Panc1 (cell line): ENCODE data around the gene ZFHX3. TPM values are rescaled to one million over a fixed set of nuclear protein-coding genes. Genes with fewer than 3 reads are reported as not detected.

Source experiments
- ATAC-seq: fragments of 200-7000 bp; cut with Tn5 transposase; 2 replicates; pipeline ENCODE4 v1.9.1; 2020; ENCODE audit warnings: mild to moderate bottlenecking, moderate library complexity
- BruUV-seq: library from RNA; stranded (reverse); fragments of 400-500 nt; replicated peaks from 2 replicates; lab custom pipeline; 2021; lab: Mats Ljungman, UMichigan
- CTCF ChIA-PET: fragments of 300-600 bp; sonication (Branson Sonifier 250); formaldehyde crosslinking; loops from one replicate; lab custom pipeline; 2022; ENCODE audit warnings: antibody characterized with exemption; lab: Charles Lee
- POLR2A ChIA-PET: fragments of 300-600 bp; sonication (Branson Sonifier 250); formaldehyde crosslinking; loops from one replicate; lab custom pipeline; 2022; ENCODE audit warnings: antibody characterized with exemption; lab: Charles Lee
- DNase-seq: peaks from one replicate; pipeline ENCODE4 v3.0.0-alpha.2; 2010; ENCODE audit warnings: low read depth, low spot score
- H3K27ac ChIP-seq: 2 replicates; pipeline ENCODE4 v1.5.1; 2011; ENCODE audit warnings: mild to moderate bottlenecking, low read length, inconsistent platforms
- H3K27me3 ChIP-seq: fragments of 200-500 bp; sonication (Bioruptor generic); 2 replicates; pipeline ENCODE4 v1.6.0; 2014; ENCODE audit warnings: low read length, inconsistent platforms; ENCODE audit not compliant: control insufficient read depth, insufficient read depth
- H3K36me3 ChIP-seq: fragments of 200-500 bp; sonication (Bioruptor generic); 2 replicates; pipeline ENCODE4 v1.5.1; 2014; ENCODE audit warnings: inconsistent platforms, mild to moderate bottlenecking, low read length, moderate library complexity; ENCODE audit not compliant: control insufficient read depth, insufficient read depth
- H3K4me1 ChIP-seq: 2 replicates; pipeline ENCODE4 v1.5.1; 2011; ENCODE audit warnings: inconsistent platforms, mild to moderate bottlenecking, low read length, moderate library complexity; ENCODE audit not compliant: control insufficient read depth, insufficient read depth
- H3K4me3 ChIP-seq, 2 experiments: 2 replicates each; pipeline ENCODE4 v1.5.1; 2011 to 2012; ENCODE audit warnings: low read depth in 2 of 2, low read length in 2 of 2, mild to moderate bottlenecking in 2 of 2, inconsistent platforms in 1 of 2, moderate library complexity in 1 of 2
- H3K9me3 ChIP-seq: fragments of 200-500 bp; sonication (Bioruptor generic); 2 replicates; pipeline ENCODE4 v1.5.1; 2014; ENCODE audit warnings: low read depth, mild to moderate bottlenecking, inconsistent platforms, low read length, moderate library complexity; ENCODE audit not compliant: control insufficient read depth, insufficient read depth
- CTCF ChIP-seq: fragments of 450-650 bp; IDR thresholded peaks from 2 replicates; pipeline ENCODE4 v1.5.1; 2017; ENCODE audit warnings: mild to moderate bottlenecking
- POLR2AphosphoS5 ChIP-seq: IDR thresholded peaks from 2 replicates; pipeline ENCODE4 v1.6.1; 2012; ENCODE audit warnings: mild to moderate bottlenecking, low read depth, low read length, moderate library complexity
- SIN3A ChIP-seq: IDR thresholded peaks from 2 replicates; pipeline ENCODE4 v1.6.1; 2012; ENCODE audit warnings: low read depth, mild to moderate bottlenecking, low read length, moderate library complexity, borderline replicate concordance; ENCODE audit not compliant: insufficient read depth
- TCF7L2 ChIP-seq: IDR thresholded peaks from 2 replicates; pipeline ENCODE4 v1.6.1; 2011; ENCODE audit warnings: mild to moderate bottlenecking, low read depth, low read length, inconsistent platforms
- in situ Hi-C: cut with HindIII; loops from 2 replicates; pipeline ENCODE4 v1.10.0; 2016; ENCODE audit warnings: low sequenced_read_pairs, low pct_unique_long_range_greater_than_20kb
- intact Hi-C: fragments of 100-400 bp; cut with micrococcal nuclease; formaldehyde crosslinking; loops from one replicate; pipeline ENCODE4 v1.10.0; 2022; ENCODE audit not compliant: unreplicated experiment
- total RNA-seq: library from RNA; stranded (reverse); gene quantifications from one replicate; pipeline ENCODE4 v1.2.1, GENCODE V29; 2021; ENCODE audit not compliant: unreplicated experiment
- TF ChIP-seq, protein P1 (sequence below), 2 experiments: IDR thresholded peaks; 2 replicates each; pipeline ENCODE4 v1.6.1; 2011 to 2012; ENCODE audit warnings: low read depth in 2 of 2, control low read depth in 1 of 2, low read length in 1 of 2, mild to moderate bottlenecking in 1 of 2, moderate library complexity in 1 of 2; ENCODE audit not compliant: insufficient read depth in 1 of 2

Gene ZFHX3
- total RNA-seq, 1 experiment from 2014 or later: 7.1 TPM

DNA sequence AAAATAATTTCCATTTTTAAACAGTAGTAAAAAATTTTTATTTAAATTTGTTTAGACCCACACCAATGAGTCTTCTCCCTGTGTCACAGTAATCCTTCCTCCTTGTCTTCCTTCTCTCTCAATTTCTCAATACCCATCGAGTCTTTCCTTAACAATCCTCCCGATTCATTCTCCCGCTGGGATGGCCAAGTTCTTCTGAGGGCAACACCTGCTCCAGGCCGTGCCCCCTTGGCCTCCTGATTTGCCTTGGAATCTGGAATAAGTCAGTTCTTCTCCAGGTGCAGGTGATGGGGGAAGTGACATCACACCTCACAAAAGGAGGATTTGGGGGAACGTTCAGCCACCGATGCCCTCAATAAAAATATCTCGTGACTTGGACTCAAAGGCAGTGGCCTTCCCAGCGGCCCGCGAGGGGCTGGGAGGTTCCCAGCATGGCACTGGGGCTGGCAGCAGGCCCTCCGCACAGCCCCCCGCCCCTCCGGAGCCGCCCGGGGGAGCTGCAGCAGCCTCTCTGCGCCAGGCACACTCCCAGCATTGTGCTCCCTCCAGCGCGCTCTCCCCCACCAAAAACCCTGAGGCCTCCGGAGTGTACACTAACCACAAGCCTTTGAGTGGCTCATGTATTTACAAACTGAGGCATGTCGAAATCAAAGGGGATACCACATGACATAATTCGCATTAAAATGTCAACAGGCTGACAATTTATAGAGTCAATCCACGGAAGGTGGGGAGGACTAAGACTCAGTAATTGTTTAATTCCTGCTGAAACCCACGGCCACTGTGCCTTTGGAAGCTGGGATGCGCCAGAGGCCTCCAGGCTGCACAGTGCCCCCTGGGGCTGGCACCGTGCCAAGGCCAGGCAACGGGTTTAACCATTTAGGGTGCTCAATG, 120.5 kb downstream of the ZFHX3 start:
- in situ Hi-C loops (no loop called here), intact Hi-C loops (no loop called here)
- TF ChIP-seq TCF7L2 (no peak), POLR2AphosphoS5 (no peak), CTCF (no peak), SIN3A (no peak)
- TF ChIP-seq, protein P1, sequence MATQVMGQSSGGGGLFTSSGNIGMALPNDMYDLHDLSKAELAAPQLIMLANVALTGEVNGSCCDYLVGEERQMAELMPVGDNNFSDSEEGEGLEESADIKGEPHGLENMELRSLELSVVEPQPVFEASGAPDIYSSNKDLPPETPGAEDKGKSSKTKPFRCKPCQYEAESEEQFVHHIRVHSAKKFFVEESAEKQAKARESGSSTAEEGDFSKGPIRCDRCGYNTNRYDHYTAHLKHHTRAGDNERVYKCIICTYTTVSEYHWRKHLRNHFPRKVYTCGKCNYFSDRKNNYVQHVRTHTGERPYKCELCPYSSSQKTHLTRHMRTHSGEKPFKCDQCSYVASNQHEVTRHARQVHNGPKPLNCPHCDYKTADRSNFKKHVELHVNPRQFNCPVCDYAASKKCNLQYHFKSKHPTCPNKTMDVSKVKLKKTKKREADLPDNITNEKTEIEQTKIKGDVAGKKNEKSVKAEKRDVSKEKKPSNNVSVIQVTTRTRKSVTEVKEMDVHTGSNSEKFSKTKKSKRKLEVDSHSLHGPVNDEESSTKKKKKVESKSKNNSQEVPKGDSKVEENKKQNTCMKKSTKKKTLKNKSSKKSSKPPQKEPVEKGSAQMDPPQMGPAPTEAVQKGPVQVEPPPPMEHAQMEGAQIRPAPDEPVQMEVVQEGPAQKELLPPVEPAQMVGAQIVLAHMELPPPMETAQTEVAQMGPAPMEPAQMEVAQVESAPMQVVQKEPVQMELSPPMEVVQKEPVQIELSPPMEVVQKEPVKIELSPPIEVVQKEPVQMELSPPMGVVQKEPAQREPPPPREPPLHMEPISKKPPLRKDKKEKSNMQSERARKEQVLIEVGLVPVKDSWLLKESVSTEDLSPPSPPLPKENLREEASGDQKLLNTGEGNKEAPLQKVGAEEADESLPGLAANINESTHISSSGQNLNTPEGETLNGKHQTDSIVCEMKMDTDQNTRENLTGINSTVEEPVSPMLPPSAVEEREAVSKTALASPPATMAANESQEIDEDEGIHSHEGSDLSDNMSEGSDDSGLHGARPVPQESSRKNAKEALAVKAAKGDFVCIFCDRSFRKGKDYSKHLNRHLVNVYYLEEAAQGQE (IDR thresholded peaks at IDR 0.05; ENCODE audit: insufficient read depth in 1 of 2, low read depth in 2 of 2, low read length in 1 of 2): no peak
- Histone ChIP-seq H3K4me1 (no peaks in the 10 kb centered on the region), H3K27me3 (no peaks in the 10 kb centered on the region), H3K4me3 (no peak overlapping the region), H3K9me3 (no peaks in the 10 kb centered on the region), H3K27ac (no peak overlapping the region), H3K36me3 (no peaks in the 10 kb centered on the region)
- DNase-seq: no peak
- CTCF ChIA-PET: no interaction called here
- no peak; the same call in 1 of the 2 replicates for ATAC-seq
- no TSS peak for BruUV-seq
- POLR2A ChIA-PET: no interaction called here

GRCh38 chr16:72926177-72927070, 121.5 kb downstream of the ZFHX3 start:
- DNase-seq (no peak), ATAC-seq (no peak)
- Histone ChIP-seq H3K4me1 (no peaks in the 10 kb centered on the region), H3K27me3 (no peaks in the 10 kb centered on the region), H3K27ac (no peak overlapping the region), H3K4me3 (no peak overlapping the region), H3K36me3 (no peaks in the 10 kb centered on the region), H3K9me3 (no peaks in the 10 kb centered on the region)
- POLR2A ChIA-PET: no interaction called here
- in situ Hi-C loops (no loop called here), intact Hi-C loops (no loop called here)
- no TSS peak for BruUV-seq
- TF ChIP-seq TCF7L2 (no peak), CTCF (no peak), POLR2AphosphoS5 (no peak), SIN3A (no peak)
- TF ChIP-seq, protein P1 (IDR thresholded peaks at IDR 0.05; ENCODE audit: insufficient read depth in 1 of 2, low read depth in 2 of 2, low read length in 1 of 2): no peak
- CTCF ChIA-PET: no interaction called here
